Upper lobe of right lung (tissue), 1 donor: ENCODE data around the gene NDUFB8. TPM values are rescaled to one million over a fixed set of nuclear protein-coding genes. Genes with fewer than 3 reads are reported as not detected.

Source experiments
- ATAC-seq: fragments of 200-7000 bp; cut with Tn5 transposase; one replicate; pipeline ENCODE4 v1.9.1; 2020; ENCODE audit warnings: mild to moderate bottlenecking, moderate library complexity
- DNase-seq: peaks from one replicate; pipeline ENCODE4 v3.0.0-alpha.2; 2020
- H3K27ac ChIP-seq: fragments of 200-600 bp; one replicate; pipeline ENCODE4 v1.8.0; 2022
- H3K27me3 ChIP-seq: fragments of 200-600 bp; one replicate; pipeline ENCODE4 v1.8.0; 2022; ENCODE audit warnings: mild to moderate bottlenecking
- H3K36me3 ChIP-seq: fragments of 200-600 bp; one replicate; pipeline ENCODE4 v1.8.0; 2022
- H3K4me1 ChIP-seq: fragments of 200-600 bp; one replicate; pipeline ENCODE4 v1.8.0; 2022
- H3K4me3 ChIP-seq: fragments of 200-600 bp; one replicate; pipeline ENCODE4 v1.8.0; 2022; ENCODE audit warnings: mild to moderate bottlenecking
- H3K9me3 ChIP-seq: fragments of 200-600 bp; one replicate; pipeline ENCODE4 v1.8.0; 2022
- CTCF ChIP-seq: fragments of 200-600 bp; IDR thresholded peaks from one replicate; pipeline ENCODE4 v1.8.0; 2022; ENCODE audit warnings: antibody characterized with exemption
- intact Hi-C: fragments of 100-400 bp; cut with DNase I; formaldehyde crosslinking; loops from one replicate; pipeline ENCODE4 v1.11.0; 2022
- total RNA-seq: library from RNA; stranded (reverse); fragmentation: NEBNext Ultra II Directional; extraction: Animal tissue kit (Norgen Biotek cat#: 25700); gene quantifications from one replicate; pipeline ENCODE4 v1.2.1, GENCODE V29; 2021
- donor health status: DM: no; HTN: yes; CAD: no; lungs with severe emphysema.

The NDUFB8 gene
- total RNA-seq, 1 donor from 2014 or later: 110 TPM

- ATAC-seq: no peak
- TF ChIP-seq CTCF: no peak
- DNase-seq: no peak
- Histone ChIP-seq H3K36me3 (peaks cover 68% of the 10 kb centered on the region), H3K4me3 (no peak overlapping the region), H3K27ac (no peak overlapping the region), H3K4me1 (no peaks in the 10 kb centered on the region), H3K9me3 (no peaks in the 10 kb centered on the region), H3K27me3 (no peaks in the 10 kb centered on the region)
- intact Hi-C loops: no loop called here
Measured at GRCh38 chr10:100498059-100498458, 31.6 kb downstream of the NDUFB8 start.

- no peaks in the 10 kb centered on the region for H3K4me1 ChIP-seq
- no peak overlapping the region for H3K4me3 ChIP-seq
- no peaks in the 10 kb centered on the region for H3K9me3 ChIP-seq
- no peak overlapping the region for H3K27ac ChIP-seq
- H3K27me3 ChIP-seq: no peaks in the 10 kb centered on the region
- no peak for TF ChIP-seq CTCF
- intact Hi-C loops: no loop called here
- DNase-seq: no peak
- H3K36me3 ChIP-seq: peaks cover 60% of the 10 kb centered on the region
- no peak for ATAC-seq
Measured at GRCh38 chr10:100496567-100496966, 33.1 kb downstream of the NDUFB8 start.

GRCh38 chr10:100490531-100490930 lies 39.1 kb downstream of the NDUFB8 start:
- Histone ChIP-seq H3K4me3 (no peak overlapping the region), H3K4me1 (no peaks in the 10 kb centered on the region), H3K27me3 (no peaks in the 10 kb centered on the region), H3K27ac (no peak overlapping the region), H3K36me3 (peaks cover 40% of the 10 kb centered on the region), H3K9me3 (no peaks in the 10 kb centered on the region)
- TF ChIP-seq CTCF: no peak
- ATAC-seq: no peak
- no peak for DNase-seq
- intact Hi-C loops: no loop called here

- intact Hi-C loops: no loop called here
- H3K4me1 ChIP-seq: no peaks in the 10 kb centered on the region
- ATAC-seq: peak; percentile 76
- no peaks in the 10 kb centered on the region for H3K9me3 ChIP-seq
- DNase-seq: no peak
- no peak for TF ChIP-seq CTCF
- H3K36me3 ChIP-seq: peaks cover 29% of the 10 kb centered on the region
- H3K27me3 ChIP-seq: no peaks in the 10 kb centered on the region
- H3K27ac ChIP-seq: no peak overlapping the region
- no peak overlapping the region for H3K4me3 ChIP-seq
Measured at GRCh38 chr10:100489396-100489795, 40.3 kb downstream of the NDUFB8 start.

GRCh38 chr10:100487529-100487928 lies 42.1 kb downstream of the NDUFB8 start:
- Histone ChIP-seq H3K4me1 (no peaks in the 10 kb centered on the region), H3K4me3 (no peak overlapping the region), H3K27ac (no peak overlapping the region), H3K36me3 (peaks cover 29% of the 10 kb centered on the region), H3K9me3 (no peaks in the 10 kb centered on the region), H3K27me3 (peaks cover 3% of the 10 kb centered on the region)
- TF ChIP-seq CTCF: no peak
- no peak for ATAC-seq
- DNase-seq: no peak
- intact Hi-C loops: no loop called here

- no peaks in the 10 kb centered on the region for H3K9me3 ChIP-seq
- peaks cover 9% of the 10 kb centered on the region for H3K4me1 ChIP-seq
- peaks cover 4% of the 10 kb centered on the region for H3K27me3 ChIP-seq
- no peak overlapping the region for H3K4me3 ChIP-seq
- H3K27ac ChIP-seq: no peak overlapping the region
- no peak for DNase-seq
- peaks cover 29% of the 10 kb centered on the region for H3K36me3 ChIP-seq
- ATAC-seq: no peak
- intact Hi-C loops: no loop called here
- no peak for TF ChIP-seq CTCF
Measured at GRCh38 chr10:100485801-100486495, 43.7 kb downstream of the NDUFB8 start.
